ENCODE measurements around the gene OR2J2.
"Not testable (repeated sequence)": the region's sequence is repeated elsewhere in the genome, so short reads cannot be mapped to it uniquely, and the experiment has no call there.

GRCh38 chr6:29188659-29189058, 18.0 kb downstream of the OR2J2 start:
- not testable (repeated sequence) for TF ChIP-seq CTCF (IDR thresholded peaks at IDR 0.05; ENCODE audit: low read depth, low read length); EZH2phosphoT487 (IDR thresholded peaks at IDR 0.05; ENCODE audit: low read depth)

Data from OCI-LY3 (cell line).